ENCODE measurements around the gene SEC11C. TPM values are rescaled to one million over a fixed set of nuclear protein-coding genes. Genes with fewer than 3 reads are reported as not detected.

SEC11C gene
- total RNA-seq: 22.3 and 24.1 TPM in 2 replicates

DNA sequence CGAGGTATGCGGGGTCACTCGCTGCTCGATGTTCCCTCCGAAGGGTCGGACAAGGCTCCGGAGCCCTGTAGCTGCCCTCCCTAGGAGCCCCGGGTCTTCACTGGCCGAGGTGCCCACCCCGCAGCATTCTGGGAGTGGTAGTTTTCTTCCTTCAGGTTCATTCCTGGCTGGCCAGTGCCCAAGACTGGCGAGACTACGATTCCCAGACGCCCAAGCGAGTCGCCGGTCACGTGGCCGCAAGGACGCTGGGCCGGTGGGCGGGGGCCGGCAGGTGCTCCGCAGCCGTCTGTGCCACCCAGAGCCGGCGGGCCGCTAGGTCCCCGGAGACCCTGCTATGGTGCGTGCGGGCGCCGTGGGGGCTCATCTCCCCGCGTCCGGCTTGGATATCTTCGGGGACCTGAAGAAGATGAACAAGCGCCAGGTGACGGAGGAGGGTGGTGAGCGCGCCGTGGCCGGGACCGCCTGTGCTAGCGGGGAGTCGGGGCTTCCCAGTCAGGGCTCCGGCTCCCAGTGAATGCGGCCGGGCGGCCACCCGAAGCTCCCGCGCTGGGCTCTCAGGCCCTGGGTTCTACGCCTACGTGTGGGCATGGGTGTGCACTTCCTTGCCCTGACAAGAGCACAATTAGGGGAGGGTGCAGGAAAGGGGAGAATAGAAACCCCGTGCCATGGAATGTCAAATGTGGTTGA is at the start of gene SEC11C:
Gene SEC11C (plus strand): TSS at position 270 of the 687 bp plus-strand sequence. CDS start 65 bp downstream, at position 335.

Other genes with a start within 250 kb of the SEC11C start
- gene GRP, start 80.3 kb downstream of the SEC11C start, total RNA-seq: not detected in 2 replicates
- not detected in 2 replicates for gene RAX, start 133.6 kb downstream of the SEC11C start, total RNA-seq
- not detected in 2 replicates for gene CPLX4, start 178.8 kb downstream of the SEC11C start, total RNA-seq
- gene LMAN1, start 219.4 kb downstream of the SEC11C start, total RNA-seq: 207 and 220 TPM in 2 replicates

Data from thoracic aorta endothelial cell (primary cell).